DMS114 treated with DMSO at 0.1 percent for 48 hours (cell line): ENCODE data around the gene JAK2.
"Not testable (repeated sequence)": the region's sequence is repeated elsewhere in the genome, so short reads cannot be mapped to it uniquely, and the experiment has no call there.

Experiments
- DNase-seq: peaks from one replicate; lab custom pipeline; 2025; ENCODE audit not compliant: unreplicated experiment; lab: John Stamatoyannopoulos, UW

Gene JAK2

DNA sequence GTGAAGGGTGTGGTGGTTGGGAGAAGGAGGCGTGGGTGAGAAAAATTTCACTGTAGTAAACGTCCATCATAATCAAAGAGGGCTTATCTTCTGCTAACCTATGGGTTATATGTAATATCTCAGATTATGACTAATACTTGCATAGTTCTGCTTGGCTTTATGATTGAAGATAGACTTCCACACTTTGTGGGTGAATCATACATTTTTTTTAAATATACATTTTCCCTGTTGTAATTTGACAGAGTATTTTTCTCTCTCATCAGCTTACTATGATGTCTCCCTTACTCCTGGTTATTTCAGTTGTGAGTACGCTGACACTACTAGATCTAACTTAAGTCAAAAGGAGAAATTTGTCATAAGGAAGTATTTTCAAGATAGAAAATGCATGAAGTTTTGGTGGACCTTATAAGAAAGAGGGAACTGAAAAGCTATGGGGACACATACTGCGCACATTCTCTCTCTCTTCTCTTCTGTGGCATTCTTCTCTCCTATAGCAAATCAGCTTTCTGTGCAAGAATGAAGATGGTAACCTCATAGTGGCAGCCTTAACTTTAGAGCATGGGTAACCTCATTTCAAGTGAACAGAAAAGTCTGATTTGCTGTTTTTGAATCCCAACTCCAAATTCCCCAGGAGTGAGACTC lies 4.9 kb upstream of the JAK2 start:
- DNase-seq, result no peak

DNA sequence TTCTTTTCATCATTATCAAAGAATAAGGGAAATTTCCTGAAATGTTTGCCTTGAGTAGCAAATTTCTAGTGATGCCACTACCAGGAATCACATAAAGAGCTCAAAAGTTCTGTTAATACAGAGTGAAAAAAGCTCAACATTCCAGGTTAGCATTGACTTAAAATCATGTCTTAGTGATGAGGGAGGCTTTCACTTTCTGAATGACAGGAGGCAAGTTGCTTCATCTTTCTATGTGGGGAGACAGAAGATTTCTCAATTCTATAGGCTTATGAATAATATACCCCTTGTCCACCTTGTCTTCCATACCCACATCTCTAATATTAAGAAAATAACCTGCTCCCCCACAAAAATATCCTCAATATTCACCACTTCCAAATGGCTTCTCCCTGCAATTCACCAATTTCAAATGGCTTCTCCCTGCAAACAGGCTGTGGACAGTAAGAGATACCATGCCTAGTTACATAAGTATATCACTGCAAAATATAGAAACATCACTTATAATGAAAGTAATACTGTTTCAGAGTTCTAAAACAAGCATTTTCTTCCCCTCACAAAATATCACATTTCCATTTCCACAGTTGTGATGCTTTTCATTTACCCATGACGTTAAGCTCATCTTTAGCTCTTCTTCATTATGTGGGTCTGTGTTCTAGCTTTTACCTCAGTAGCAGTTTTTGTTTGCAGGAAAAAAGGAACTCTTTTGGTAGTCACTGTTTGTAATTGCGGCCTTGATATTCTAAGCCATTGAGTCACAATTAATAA lies 2.2 kb upstream of the JAK2 start:
- DNase-seq, result no peak

DNA sequence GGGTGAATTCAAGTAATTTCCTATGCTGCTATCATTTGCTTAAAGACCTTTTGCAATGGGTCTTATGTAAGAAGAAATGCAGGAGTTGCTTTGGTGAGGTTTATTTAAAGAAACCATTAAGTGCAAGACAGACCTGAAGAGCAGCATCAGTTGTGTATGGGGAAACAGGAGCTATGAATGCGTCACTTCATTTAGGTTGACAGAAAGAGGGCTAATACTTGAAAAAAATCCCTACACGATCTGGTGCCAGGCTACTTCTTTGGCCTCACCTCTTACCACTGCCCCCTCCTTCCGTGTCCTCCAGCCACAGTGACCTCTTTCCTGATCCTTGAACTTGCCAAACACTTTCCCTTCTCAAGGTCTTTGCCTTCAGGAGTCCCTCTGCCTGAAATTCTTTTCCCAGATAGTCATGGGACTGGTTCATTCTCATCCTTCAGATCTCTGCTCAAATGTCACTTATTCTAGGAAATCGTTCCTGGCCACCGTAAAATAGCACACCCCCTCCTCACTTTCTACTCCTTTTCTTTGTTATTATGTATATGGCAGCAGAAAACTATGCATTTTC lies 1.4 kb upstream of the JAK2 start:
- DNase-seq, result no peak

DNA sequence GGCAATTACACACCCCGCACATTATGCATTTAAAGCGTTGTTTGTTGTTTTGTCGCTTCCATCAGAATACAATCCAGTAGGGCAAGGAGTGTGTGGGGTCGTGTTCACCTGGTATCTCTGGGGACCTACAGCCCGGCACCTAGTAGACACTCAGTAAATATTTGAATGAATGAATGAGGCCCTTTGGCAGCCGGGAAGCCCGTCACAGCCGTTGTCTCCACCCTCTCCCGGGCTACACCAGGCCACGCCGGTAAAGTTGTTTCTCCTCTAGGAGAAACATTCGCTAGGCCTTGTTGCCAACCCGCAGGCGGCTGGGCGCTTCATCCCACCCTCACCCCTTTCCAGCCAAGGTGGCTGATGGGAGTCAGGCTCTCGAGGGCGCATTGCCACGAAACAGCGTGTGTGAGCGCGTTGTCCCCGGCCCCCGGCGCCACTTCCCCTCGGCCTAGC lies 876 bp upstream of the JAK2 start:
- peak; percentile 4 for DNase-seq

- no peak for DNase-seq
Measured at GRCh38 chr9:4985386-4986266, 554 bp downstream of the JAK2 start.

- DNase-seq, result no peak
Measured at GRCh38 chr9:4986296-4986695, 1.2 kb downstream of the JAK2 start.

DNA sequence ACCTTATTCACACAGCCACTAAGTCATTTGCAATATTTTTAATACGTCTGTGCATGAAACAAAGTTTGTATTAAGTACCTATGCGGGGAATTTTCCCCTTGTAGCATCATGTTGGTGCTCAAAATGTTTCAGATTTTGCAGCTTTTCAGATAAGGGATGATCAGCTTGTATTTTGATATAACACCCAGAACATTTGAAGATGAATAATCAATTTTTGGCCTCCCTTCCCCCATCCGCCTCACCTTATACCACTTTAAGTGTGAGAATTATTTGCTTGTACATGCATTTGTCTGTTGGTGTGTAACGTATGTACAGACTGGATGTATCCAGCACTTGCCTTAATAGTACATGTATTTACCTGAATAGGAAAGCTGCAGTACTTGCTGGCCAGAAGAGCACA lies 1.7 kb downstream of the JAK2 start:
- no peak for DNase-seq

- peak; percentile 48 for DNase-seq
Measured at GRCh38 chr9:4987961-4988421, 2.9 kb downstream of the JAK2 start.

GRCh38 chr9:4992872-4993271 lies 7.8 kb downstream of the JAK2 start:
- no peak for DNase-seq

- no peak for DNase-seq
Measured at GRCh38 chr9:4994166-4994890, 9.3 kb downstream of the JAK2 start.

GRCh38 chr9:4997196-4997595 lies 12.1 kb downstream of the JAK2 start:
- no peak for DNase-seq

DNA sequence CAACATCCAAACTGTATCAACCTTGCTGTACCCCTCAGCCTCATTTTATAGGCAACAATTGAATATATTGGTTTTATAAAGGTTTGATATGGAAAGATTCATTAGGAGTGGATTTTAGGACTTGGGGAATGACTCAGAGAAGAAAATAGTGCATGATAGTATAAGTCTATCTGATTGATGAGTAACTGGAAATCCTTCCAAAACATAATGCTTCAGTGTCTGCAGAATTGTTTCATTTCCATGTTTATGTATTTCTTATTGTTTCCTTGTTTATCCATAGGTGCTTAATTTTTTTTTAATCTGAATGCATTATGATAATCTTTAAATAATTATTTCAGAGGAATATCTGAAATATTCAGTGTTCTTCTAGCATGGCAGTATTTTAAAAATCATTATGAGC lies 12.6 kb downstream of the JAK2 start:
- DNase-seq, result no peak

DNA sequence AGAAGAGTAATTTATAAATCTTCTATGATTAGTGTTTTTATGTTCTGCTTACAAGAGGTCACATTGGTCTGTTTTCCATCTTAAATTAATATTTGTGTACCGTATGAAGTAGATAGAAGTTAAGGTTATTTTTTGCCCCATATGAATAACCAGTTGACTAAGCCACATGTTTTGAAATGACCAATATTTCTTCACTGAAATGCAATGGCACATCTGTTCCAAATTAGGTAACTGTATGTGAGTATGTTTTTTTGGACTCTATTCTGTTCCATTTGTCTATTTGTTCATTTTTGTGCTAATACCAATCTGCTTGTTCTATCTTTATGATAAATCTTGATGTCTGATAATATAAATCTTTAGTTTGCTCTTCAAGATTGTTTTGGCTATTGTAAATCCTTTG lies 17.7 kb downstream of the JAK2 start:
- DNase-seq, result no peak

DNA sequence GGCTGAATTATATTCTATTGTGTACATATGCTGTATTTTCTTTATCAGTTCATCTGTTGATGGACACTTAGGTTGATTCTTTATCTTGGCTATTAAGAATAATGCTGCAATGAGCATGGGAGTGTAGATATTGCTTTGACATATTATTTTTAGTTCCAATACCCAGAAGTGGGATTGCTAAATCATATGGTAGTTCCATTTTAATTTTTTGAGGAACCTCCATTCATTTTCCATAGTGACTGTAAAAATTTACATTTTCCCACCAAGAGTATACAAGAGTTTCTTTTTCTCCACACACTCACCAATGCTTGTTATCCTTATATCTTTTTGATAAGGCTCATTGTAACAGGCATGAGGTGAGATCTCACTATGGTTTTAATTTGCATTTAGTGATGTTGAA lies 19.4 kb downstream of the JAK2 start:
- no peak for DNase-seq

GRCh38 chr9:5008202-5008601 lies 23.1 kb downstream of the JAK2 start:
- no peak for DNase-seq

GRCh38 chr9:5013374-5013773 lies 28.3 kb downstream of the JAK2 start:
- DNase-seq, result no peak

DNA sequence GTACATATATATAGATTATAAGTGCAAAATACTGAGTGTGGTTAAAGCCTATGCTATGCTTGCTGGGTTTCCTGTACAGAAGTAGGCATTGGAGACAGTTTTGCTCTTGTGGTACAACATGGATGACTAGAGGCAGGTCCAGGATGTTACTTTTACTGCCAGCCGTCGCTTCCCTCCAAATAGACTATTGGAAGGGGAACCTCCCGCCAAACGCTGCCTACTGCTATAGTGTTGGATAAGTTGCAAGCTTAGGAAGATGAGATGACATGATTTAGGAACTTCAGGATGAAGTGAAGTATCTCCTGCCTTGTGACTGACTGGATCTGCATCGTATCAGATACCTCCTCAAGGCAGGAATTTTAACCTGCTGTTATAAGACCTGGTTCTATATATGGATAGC lies 30.9 kb downstream of the JAK2 start:
- no peak for DNase-seq

DNA sequence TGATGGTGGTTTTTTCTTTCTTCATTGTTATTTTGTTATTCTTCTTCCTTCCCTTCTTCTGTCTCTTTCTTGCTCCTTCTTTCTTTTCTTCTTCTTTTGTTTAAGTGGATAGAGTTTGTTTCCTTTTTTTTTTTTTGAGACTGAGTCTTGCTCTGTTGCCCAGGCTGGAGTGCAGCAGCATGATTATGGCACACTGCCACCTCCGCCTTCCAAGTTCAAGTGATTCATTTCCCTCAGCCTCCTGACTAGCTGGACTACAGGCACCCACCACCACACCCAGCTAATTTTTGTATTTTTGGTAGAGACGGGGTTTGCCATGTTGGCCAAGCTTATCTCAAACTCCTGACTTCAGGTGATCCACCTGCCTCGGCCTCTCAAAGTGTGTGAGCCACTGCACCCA lies 40.3 kb downstream of the JAK2 start:
- no peak for DNase-seq

- not testable (repeated sequence) for DNase-seq
Measured at GRCh38 chr9:5031941-5032340, 46.9 kb downstream of the JAK2 start.

- DNase-seq, result no peak
Measured at GRCh38 chr9:5040730-5041389, 55.8 kb downstream of the JAK2 start.
